ENCODE results near the gene TFDP2.

DNA sequence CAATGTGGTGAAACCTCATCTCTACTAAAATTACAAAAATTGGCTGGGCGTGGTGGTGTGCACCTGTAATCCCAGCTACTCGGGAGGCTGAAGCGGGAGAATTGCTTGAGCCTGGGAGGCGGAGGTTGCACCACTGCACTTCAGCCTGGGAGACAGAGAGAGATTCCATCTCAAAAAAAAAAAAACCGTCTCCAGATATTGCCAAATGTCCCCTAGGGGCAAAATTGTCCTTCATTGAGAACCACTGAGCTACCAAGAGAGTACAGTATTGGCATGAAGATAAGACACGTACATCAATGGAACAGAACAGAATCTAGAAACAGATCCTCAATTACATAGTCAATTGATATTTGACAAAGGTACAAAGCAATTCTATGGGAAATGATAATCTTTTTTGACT, 98.0 kb downstream of the TFDP2 start:
- TF ChIP-seq, protein P1, sequence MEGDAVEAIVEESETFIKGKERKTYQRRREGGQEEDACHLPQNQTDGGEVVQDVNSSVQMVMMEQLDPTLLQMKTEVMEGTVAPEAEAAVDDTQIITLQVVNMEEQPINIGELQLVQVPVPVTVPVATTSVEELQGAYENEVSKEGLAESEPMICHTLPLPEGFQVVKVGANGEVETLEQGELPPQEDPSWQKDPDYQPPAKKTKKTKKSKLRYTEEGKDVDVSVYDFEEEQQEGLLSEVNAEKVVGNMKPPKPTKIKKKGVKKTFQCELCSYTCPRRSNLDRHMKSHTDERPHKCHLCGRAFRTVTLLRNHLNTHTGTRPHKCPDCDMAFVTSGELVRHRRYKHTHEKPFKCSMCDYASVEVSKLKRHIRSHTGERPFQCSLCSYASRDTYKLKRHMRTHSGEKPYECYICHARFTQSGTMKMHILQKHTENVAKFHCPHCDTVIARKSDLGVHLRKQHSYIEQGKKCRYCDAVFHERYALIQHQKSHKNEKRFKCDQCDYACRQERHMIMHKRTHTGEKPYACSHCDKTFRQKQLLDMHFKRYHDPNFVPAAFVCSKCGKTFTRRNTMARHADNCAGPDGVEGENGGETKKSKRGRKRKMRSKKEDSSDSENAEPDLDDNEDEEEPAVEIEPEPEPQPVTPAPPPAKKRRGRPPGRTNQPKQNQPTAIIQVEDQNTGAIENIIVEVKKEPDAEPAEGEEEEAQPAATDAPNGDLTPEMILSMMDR (IDR thresholded peaks at IDR 0.05), result no peak
- TF ChIP-seq POLR2A (IDR thresholded peaks at IDR 0.05), result no peak
